ENCODE data around the gene IDH1.

Gene IDH1

GRCh38 chr2:208254871-208255556 is at the start of gene IDH1:
TSS of gene IDH1 (minus strand) at chr2:208255071. CDS start at chr2:208251551, 3,520 bp downstream.
- Histone ChIP-seq H3K27me3 (ENCODE audit: control insufficient read depth in 1 of 2, insufficient read depth in 2 of 2, low read length in 2 of 2) (no peaks in the 10 kb centered on the region), H3K4me3 (ENCODE audit: low read length in 2 of 2) (peak within 1 kb of the TSS; percentile 78 to 98), H3K9me3 (ENCODE audit: control insufficient read depth in 2 of 2, low read length in 2 of 2) (no peaks in the 10 kb centered on the region), H3K9ac (ENCODE audit: low read length in 2 of 2) (peak within 1 kb of the TSS; percentile 64), H3K4me1 (ENCODE audit: control insufficient read depth, insufficient read depth, low read length) (peaks cover 10% of the 10 kb centered on the region), H3K27ac (ENCODE audit: low read length) (peak within 1 kb of the TSS; percentile 73), H3K36me3 (ENCODE audit: control insufficient read depth in 2 of 2, insufficient read depth in 2 of 2, low read length in 2 of 2) (peaks cover 0 to 12% of the 10 kb centered on the region in 2 donors)

- H3K27ac ChIP-seq (ENCODE audit: low read length) = no peak overlapping the region
- H3K36me3 ChIP-seq (ENCODE audit: control insufficient read depth in 2 of 2, insufficient read depth in 2 of 2, low read length in 2 of 2) = peaks cover 24 to 42% of the 10 kb centered on the region in 2 donors
- no peaks in the 10 kb centered on the region for H3K4me1 ChIP-seq (ENCODE audit: control insufficient read depth, insufficient read depth, low read length)
- no peak overlapping the region for H3K9ac ChIP-seq (ENCODE audit: low read length in 2 of 2)
- no peaks in the 10 kb centered on the region for H3K9me3 ChIP-seq (ENCODE audit: control insufficient read depth in 2 of 2, low read length in 2 of 2)
- no peaks in the 10 kb centered on the region for H3K27me3 ChIP-seq (ENCODE audit: control insufficient read depth in 1 of 2, insufficient read depth in 2 of 2, low read length in 2 of 2)
- H3K4me3 ChIP-seq (ENCODE audit: low read length in 2 of 2) = no peak overlapping the region
These were observed 49.3 kb upstream of the IDH1 start for GRCh38 chr2:208304157-208304556.

GRCh38 chr2:208300847-208301618 is 46.2 kb upstream of the IDH1 start:
- Histone ChIP-seq H3K36me3 (ENCODE audit: control insufficient read depth in 2 of 2, insufficient read depth in 2 of 2, low read length in 2 of 2) (peaks cover 24 to 48% of the 10 kb centered on the region in 2 donors), H3K27ac (ENCODE audit: low read length) (no peak overlapping the region), H3K9ac (ENCODE audit: low read length in 2 of 2) (no peak overlapping the region), H3K27me3 (ENCODE audit: control insufficient read depth in 1 of 2, insufficient read depth in 2 of 2, low read length in 2 of 2) (no peaks in the 10 kb centered on the region), H3K4me1 (ENCODE audit: control insufficient read depth, insufficient read depth, low read length) (no peaks in the 10 kb centered on the region), H3K4me3 (ENCODE audit: low read length in 2 of 2) (no peak overlapping the region), H3K9me3 (ENCODE audit: control insufficient read depth in 2 of 2, low read length in 2 of 2) (no peaks in the 10 kb centered on the region)

- H3K9me3 ChIP-seq (ENCODE audit: control insufficient read depth in 2 of 2, low read length in 2 of 2) = no peaks in the 10 kb centered on the region
- H3K27ac ChIP-seq (ENCODE audit: low read length) = no peak overlapping the region
- H3K36me3 ChIP-seq (ENCODE audit: control insufficient read depth in 2 of 2, insufficient read depth in 2 of 2, low read length in 2 of 2) = peaks cover 15 to 43% of the 10 kb centered on the region in 2 donors
- no peaks in the 10 kb centered on the region for H3K27me3 ChIP-seq (ENCODE audit: control insufficient read depth in 1 of 2, insufficient read depth in 2 of 2, low read length in 2 of 2)
- H3K4me3 ChIP-seq (ENCODE audit: low read length in 2 of 2) = no peak overlapping the region
- H3K9ac ChIP-seq (ENCODE audit: low read length in 2 of 2) = no peak overlapping the region
- H3K4me1 ChIP-seq (ENCODE audit: control insufficient read depth, insufficient read depth, low read length) = no peaks in the 10 kb centered on the region
These were observed 43.1 kb upstream of the IDH1 start for GRCh38 chr2:208297961-208298360.

- Histone ChIP-seq H3K9me3 (ENCODE audit: control insufficient read depth in 2 of 2, low read length in 2 of 2) (no peaks in the 10 kb centered on the region), H3K36me3 (ENCODE audit: control insufficient read depth in 2 of 2, insufficient read depth in 2 of 2, low read length in 2 of 2) (peaks cover 10 to 38% of the 10 kb centered on the region in 2 donors), H3K4me3 (ENCODE audit: low read length in 2 of 2) (no peak overlapping the region), H3K27me3 (ENCODE audit: control insufficient read depth in 1 of 2, insufficient read depth in 2 of 2, low read length in 2 of 2) (no peaks in the 10 kb centered on the region), H3K4me1 (ENCODE audit: control insufficient read depth, insufficient read depth, low read length) (no peaks in the 10 kb centered on the region), H3K27ac (ENCODE audit: low read length) (no peak overlapping the region), H3K9ac (ENCODE audit: low read length in 2 of 2) (no peak overlapping the region)
These were observed 41.7 kb upstream of the IDH1 start for GRCh38 chr2:208296610-208297009.

GRCh38 chr2:208295834-208296233 is 41.0 kb upstream of the IDH1 start:
- no peak overlapping the region for H3K9ac ChIP-seq (ENCODE audit: low read length in 2 of 2)
- peaks cover 13 to 32% of the 10 kb centered on the region in 2 donors for H3K36me3 ChIP-seq (ENCODE audit: control insufficient read depth in 2 of 2, insufficient read depth in 2 of 2, low read length in 2 of 2)
- no peak overlapping the region for H3K4me3 ChIP-seq (ENCODE audit: low read length in 2 of 2)
- H3K9me3 ChIP-seq (ENCODE audit: control insufficient read depth in 2 of 2, low read length in 2 of 2) = no peaks in the 10 kb centered on the region
- no peaks in the 10 kb centered on the region for H3K4me1 ChIP-seq (ENCODE audit: control insufficient read depth, insufficient read depth, low read length)
- H3K27me3 ChIP-seq (ENCODE audit: control insufficient read depth in 1 of 2, insufficient read depth in 2 of 2, low read length in 2 of 2) = no peaks in the 10 kb centered on the region
- no peak overlapping the region for H3K27ac ChIP-seq (ENCODE audit: low read length)

- no peak overlapping the region for H3K4me3 ChIP-seq (ENCODE audit: low read length in 2 of 2)
- H3K36me3 ChIP-seq (ENCODE audit: control insufficient read depth in 2 of 2, insufficient read depth in 2 of 2, low read length in 2 of 2) = peaks cover 10 to 30% of the 10 kb centered on the region in 2 donors
- no peak overlapping the region for H3K27ac ChIP-seq (ENCODE audit: low read length)
- no peaks in the 10 kb centered on the region for H3K9me3 ChIP-seq (ENCODE audit: control insufficient read depth in 2 of 2, low read length in 2 of 2)
- no peak overlapping the region for H3K9ac ChIP-seq (ENCODE audit: low read length in 2 of 2)
- H3K4me1 ChIP-seq (ENCODE audit: control insufficient read depth, insufficient read depth, low read length) = no peaks in the 10 kb centered on the region
- no peaks in the 10 kb centered on the region for H3K27me3 ChIP-seq (ENCODE audit: control insufficient read depth in 1 of 2, insufficient read depth in 2 of 2, low read length in 2 of 2)
These were observed 39.7 kb upstream of the IDH1 start for GRCh38 chr2:208294482-208295024.

- no peak overlapping the region for H3K9ac ChIP-seq (ENCODE audit: low read length in 2 of 2)
- no peaks in the 10 kb centered on the region for H3K27me3 ChIP-seq (ENCODE audit: control insufficient read depth in 1 of 2, insufficient read depth in 2 of 2, low read length in 2 of 2)
- H3K4me1 ChIP-seq (ENCODE audit: control insufficient read depth, insufficient read depth, low read length) = no peaks in the 10 kb centered on the region
- peaks cover 15 to 35% of the 10 kb centered on the region in 2 donors for H3K36me3 ChIP-seq (ENCODE audit: control insufficient read depth in 2 of 2, insufficient read depth in 2 of 2, low read length in 2 of 2)
- no peaks in the 10 kb centered on the region for H3K9me3 ChIP-seq (ENCODE audit: control insufficient read depth in 2 of 2, low read length in 2 of 2)
- no peak overlapping the region for H3K27ac ChIP-seq (ENCODE audit: low read length)
- no peak overlapping the region for H3K4me3 ChIP-seq (ENCODE audit: low read length in 2 of 2)
These were observed 31.0 kb upstream of the IDH1 start for GRCh38 chr2:208285853-208286252.

- Histone ChIP-seq H3K27me3 (ENCODE audit: control insufficient read depth in 1 of 2, insufficient read depth in 2 of 2, low read length in 2 of 2) (no peaks in the 10 kb centered on the region), H3K4me3 (ENCODE audit: low read length in 2 of 2) (no peak overlapping the region), H3K27ac (ENCODE audit: low read length) (no peak overlapping the region), H3K9me3 (ENCODE audit: control insufficient read depth in 2 of 2, low read length in 2 of 2) (no peaks in the 10 kb centered on the region), H3K9ac (ENCODE audit: low read length in 2 of 2) (no peak overlapping the region), H3K4me1 (ENCODE audit: control insufficient read depth, insufficient read depth, low read length) (no peaks in the 10 kb centered on the region), H3K36me3 (ENCODE audit: control insufficient read depth in 2 of 2, insufficient read depth in 2 of 2, low read length in 2 of 2) (peaks cover 27 to 57% of the 10 kb centered on the region in 2 donors)
These were observed 26.1 kb upstream of the IDH1 start for GRCh38 chr2:208280933-208281332.

GRCh38 chr2:208280234-208280633 is 25.4 kb upstream of the IDH1 start:
- Histone ChIP-seq H3K9me3 (ENCODE audit: control insufficient read depth in 2 of 2, low read length in 2 of 2) (no peaks in the 10 kb centered on the region), H3K27ac (ENCODE audit: low read length) (no peak overlapping the region), H3K36me3 (ENCODE audit: control insufficient read depth in 2 of 2, insufficient read depth in 2 of 2, low read length in 2 of 2) (peaks cover 27 to 56% of the 10 kb centered on the region in 2 donors), H3K27me3 (ENCODE audit: control insufficient read depth in 1 of 2, insufficient read depth in 2 of 2, low read length in 2 of 2) (no peaks in the 10 kb centered on the region), H3K9ac (ENCODE audit: low read length in 2 of 2) (no peak overlapping the region), H3K4me1 (ENCODE audit: control insufficient read depth, insufficient read depth, low read length) (no peaks in the 10 kb centered on the region), H3K4me3 (ENCODE audit: low read length in 2 of 2) (no peak overlapping the region)
